Panc1 (cell line): ENCODE data around the gene ENHO. TPM values are rescaled to one million over a fixed set of nuclear protein-coding genes. Genes with fewer than 3 reads are reported as not detected.

Experiments used
- ATAC-seq: fragments of 200-7000 bp; cut with Tn5 transposase; 2 replicates; pipeline ENCODE4 v1.9.1; 2020; ENCODE audit warnings: mild to moderate bottlenecking, moderate library complexity
- BruUV-seq: library from RNA; stranded (reverse); fragments of 400-500 nt; replicated peaks from 2 replicates; lab custom pipeline; 2021; lab: Mats Ljungman, UMichigan
- CTCF ChIA-PET: fragments of 300-600 bp; sonication (Branson Sonifier 250); formaldehyde crosslinking; loops from one replicate; lab custom pipeline; 2022; ENCODE audit warnings: antibody characterized with exemption; lab: Charles Lee
- POLR2A ChIA-PET: fragments of 300-600 bp; sonication (Branson Sonifier 250); formaldehyde crosslinking; loops from one replicate; lab custom pipeline; 2022; ENCODE audit warnings: antibody characterized with exemption; lab: Charles Lee
- DNase-seq: peaks from one replicate; pipeline ENCODE4 v3.0.0-alpha.2; 2010; ENCODE audit warnings: low read depth, low spot score
- H3K27ac ChIP-seq: 2 replicates; pipeline ENCODE4 v1.5.1; 2011; ENCODE audit warnings: mild to moderate bottlenecking, low read length, inconsistent platforms
- H3K27me3 ChIP-seq: fragments of 200-500 bp; sonication (Bioruptor generic); 2 replicates; pipeline ENCODE4 v1.6.0; 2014; ENCODE audit warnings: low read length, inconsistent platforms; ENCODE audit not compliant: control insufficient read depth, insufficient read depth
- H3K36me3 ChIP-seq: fragments of 200-500 bp; sonication (Bioruptor generic); 2 replicates; pipeline ENCODE4 v1.5.1; 2014; ENCODE audit warnings: inconsistent platforms, mild to moderate bottlenecking, low read length, moderate library complexity; ENCODE audit not compliant: control insufficient read depth, insufficient read depth
- H3K4me1 ChIP-seq: 2 replicates; pipeline ENCODE4 v1.5.1; 2011; ENCODE audit warnings: inconsistent platforms, mild to moderate bottlenecking, low read length, moderate library complexity; ENCODE audit not compliant: control insufficient read depth, insufficient read depth
- H3K4me3 ChIP-seq, 2 experiments: 2 replicates each; pipeline ENCODE4 v1.5.1; 2011 to 2012; ENCODE audit warnings: low read depth in 2 of 2, low read length in 2 of 2, mild to moderate bottlenecking in 2 of 2, inconsistent platforms in 1 of 2, moderate library complexity in 1 of 2
- H3K9me3 ChIP-seq: fragments of 200-500 bp; sonication (Bioruptor generic); 2 replicates; pipeline ENCODE4 v1.5.1; 2014; ENCODE audit warnings: low read depth, mild to moderate bottlenecking, inconsistent platforms, low read length, moderate library complexity; ENCODE audit not compliant: control insufficient read depth, insufficient read depth
- POLR2AphosphoS5 ChIP-seq: IDR thresholded peaks from 2 replicates; pipeline ENCODE4 v1.6.1; 2012; ENCODE audit warnings: mild to moderate bottlenecking, low read depth, low read length, moderate library complexity
- SIN3A ChIP-seq: IDR thresholded peaks from 2 replicates; pipeline ENCODE4 v1.6.1; 2012; ENCODE audit warnings: low read depth, mild to moderate bottlenecking, low read length, moderate library complexity, borderline replicate concordance; ENCODE audit not compliant: insufficient read depth
- TCF7L2 ChIP-seq: IDR thresholded peaks from 2 replicates; pipeline ENCODE4 v1.6.1; 2011; ENCODE audit warnings: mild to moderate bottlenecking, low read depth, low read length, inconsistent platforms
- in situ Hi-C: cut with HindIII; loops from 2 replicates; pipeline ENCODE4 v1.10.0; 2016; ENCODE audit warnings: low sequenced_read_pairs, low pct_unique_long_range_greater_than_20kb
- intact Hi-C: fragments of 100-400 bp; cut with micrococcal nuclease; formaldehyde crosslinking; loops from one replicate; pipeline ENCODE4 v1.10.0; 2022; ENCODE audit not compliant: unreplicated experiment
- total RNA-seq: library from RNA; stranded (reverse); gene quantifications from one replicate; pipeline ENCODE4 v1.2.1, GENCODE V29; 2021; ENCODE audit not compliant: unreplicated experiment
- TF ChIP-seq, protein P1 (sequence below), 2 experiments: IDR thresholded peaks; 2 replicates each; pipeline ENCODE4 v1.6.1; 2011 to 2012; ENCODE audit warnings: low read depth in 2 of 2, control low read depth in 1 of 2, low read length in 1 of 2, mild to moderate bottlenecking in 1 of 2, moderate library complexity in 1 of 2; ENCODE audit not compliant: insufficient read depth in 1 of 2
- TF ChIP-seq, protein P2 (sequence below): fragments of 450-650 bp; IDR thresholded peaks from 2 replicates; pipeline ENCODE4 v1.5.1; 2017; ENCODE audit warnings: mild to moderate bottlenecking

The ENHO gene
- total RNA-seq, 1 experiment from 2014 or later = 7.2 TPM

DNA sequence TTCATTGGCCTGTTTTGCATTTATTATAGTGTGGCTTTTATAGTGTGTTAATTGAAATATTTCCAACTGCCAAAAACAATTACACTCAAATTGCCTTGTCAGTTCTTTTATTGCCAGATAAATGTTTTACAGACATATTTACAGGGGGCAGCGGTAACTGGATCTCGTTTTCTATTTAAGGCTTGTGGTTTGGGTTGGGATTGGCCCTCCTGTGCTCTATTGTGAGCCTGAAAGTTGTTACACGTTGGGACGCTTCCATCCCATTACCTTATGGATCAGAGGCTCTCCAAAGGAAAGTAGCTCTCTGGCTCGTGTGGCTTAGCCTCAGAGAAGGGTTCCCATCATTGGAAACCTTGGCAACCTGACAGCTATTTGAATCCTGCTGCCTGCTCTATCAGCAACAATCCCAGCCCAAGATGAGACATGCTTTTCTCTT is 43.3 kb downstream of the ENHO start:
- Histone ChIP-seq H3K36me3 (no peaks in the 10 kb centered on the region), H3K4me1 (no peaks in the 10 kb centered on the region), H3K4me3 (no peak overlapping the region), H3K27ac (no peak overlapping the region), H3K27me3 (no peaks in the 10 kb centered on the region; the same call in 1 of the 2 replicates), H3K9me3 (no peaks in the 10 kb centered on the region)
- BruUV-seq = no TSS peak
- intact Hi-C loops (no loop called here), in situ Hi-C loops (no loop called here)
- DNase-seq (no peak), ATAC-seq (no peak)
- TF ChIP-seq, protein P1, sequence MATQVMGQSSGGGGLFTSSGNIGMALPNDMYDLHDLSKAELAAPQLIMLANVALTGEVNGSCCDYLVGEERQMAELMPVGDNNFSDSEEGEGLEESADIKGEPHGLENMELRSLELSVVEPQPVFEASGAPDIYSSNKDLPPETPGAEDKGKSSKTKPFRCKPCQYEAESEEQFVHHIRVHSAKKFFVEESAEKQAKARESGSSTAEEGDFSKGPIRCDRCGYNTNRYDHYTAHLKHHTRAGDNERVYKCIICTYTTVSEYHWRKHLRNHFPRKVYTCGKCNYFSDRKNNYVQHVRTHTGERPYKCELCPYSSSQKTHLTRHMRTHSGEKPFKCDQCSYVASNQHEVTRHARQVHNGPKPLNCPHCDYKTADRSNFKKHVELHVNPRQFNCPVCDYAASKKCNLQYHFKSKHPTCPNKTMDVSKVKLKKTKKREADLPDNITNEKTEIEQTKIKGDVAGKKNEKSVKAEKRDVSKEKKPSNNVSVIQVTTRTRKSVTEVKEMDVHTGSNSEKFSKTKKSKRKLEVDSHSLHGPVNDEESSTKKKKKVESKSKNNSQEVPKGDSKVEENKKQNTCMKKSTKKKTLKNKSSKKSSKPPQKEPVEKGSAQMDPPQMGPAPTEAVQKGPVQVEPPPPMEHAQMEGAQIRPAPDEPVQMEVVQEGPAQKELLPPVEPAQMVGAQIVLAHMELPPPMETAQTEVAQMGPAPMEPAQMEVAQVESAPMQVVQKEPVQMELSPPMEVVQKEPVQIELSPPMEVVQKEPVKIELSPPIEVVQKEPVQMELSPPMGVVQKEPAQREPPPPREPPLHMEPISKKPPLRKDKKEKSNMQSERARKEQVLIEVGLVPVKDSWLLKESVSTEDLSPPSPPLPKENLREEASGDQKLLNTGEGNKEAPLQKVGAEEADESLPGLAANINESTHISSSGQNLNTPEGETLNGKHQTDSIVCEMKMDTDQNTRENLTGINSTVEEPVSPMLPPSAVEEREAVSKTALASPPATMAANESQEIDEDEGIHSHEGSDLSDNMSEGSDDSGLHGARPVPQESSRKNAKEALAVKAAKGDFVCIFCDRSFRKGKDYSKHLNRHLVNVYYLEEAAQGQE (IDR thresholded peaks at IDR 0.05; ENCODE audit: insufficient read depth in 1 of 2, low read depth in 2 of 2, low read length in 1 of 2) = no peak
- ChIA-PET POLR2A (interaction anchor here (0.6 kb wide), 1 partner anchor 17 kb away, joined by 3 read pairs; no protein-coding TSS in a partner anchor), CTCF (interaction anchor here (0.7 kb wide), 1 partner anchor 21 kb away, joined by 3 read pairs; no protein-coding TSS in a partner anchor)

DNA sequence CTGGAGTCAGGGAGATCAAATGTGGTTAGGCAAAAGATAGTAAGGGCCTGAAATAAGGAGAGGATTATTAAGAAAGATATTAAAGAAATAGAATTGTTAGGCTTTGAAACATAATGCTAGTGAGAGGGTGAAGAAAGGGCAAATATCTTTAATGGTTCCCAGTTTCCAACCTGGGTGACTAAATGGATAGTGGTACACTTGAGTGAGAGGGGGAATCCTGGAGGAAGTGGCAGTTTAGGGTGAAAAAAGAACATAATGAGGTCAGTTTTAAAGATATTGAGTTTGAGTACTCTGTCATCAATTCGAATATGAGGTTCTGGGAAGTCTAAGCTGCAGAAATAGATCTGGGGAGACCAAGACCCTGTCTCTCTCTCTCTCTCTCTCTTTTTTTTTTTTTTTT is 45.2 kb downstream of the ENHO start:
- ATAC-seq (no peak), DNase-seq (no peak)
- no peak for TF ChIP-seq TCF7L2
- TF ChIP-seq SIN3A = no peak
- TF ChIP-seq, protein P2, sequence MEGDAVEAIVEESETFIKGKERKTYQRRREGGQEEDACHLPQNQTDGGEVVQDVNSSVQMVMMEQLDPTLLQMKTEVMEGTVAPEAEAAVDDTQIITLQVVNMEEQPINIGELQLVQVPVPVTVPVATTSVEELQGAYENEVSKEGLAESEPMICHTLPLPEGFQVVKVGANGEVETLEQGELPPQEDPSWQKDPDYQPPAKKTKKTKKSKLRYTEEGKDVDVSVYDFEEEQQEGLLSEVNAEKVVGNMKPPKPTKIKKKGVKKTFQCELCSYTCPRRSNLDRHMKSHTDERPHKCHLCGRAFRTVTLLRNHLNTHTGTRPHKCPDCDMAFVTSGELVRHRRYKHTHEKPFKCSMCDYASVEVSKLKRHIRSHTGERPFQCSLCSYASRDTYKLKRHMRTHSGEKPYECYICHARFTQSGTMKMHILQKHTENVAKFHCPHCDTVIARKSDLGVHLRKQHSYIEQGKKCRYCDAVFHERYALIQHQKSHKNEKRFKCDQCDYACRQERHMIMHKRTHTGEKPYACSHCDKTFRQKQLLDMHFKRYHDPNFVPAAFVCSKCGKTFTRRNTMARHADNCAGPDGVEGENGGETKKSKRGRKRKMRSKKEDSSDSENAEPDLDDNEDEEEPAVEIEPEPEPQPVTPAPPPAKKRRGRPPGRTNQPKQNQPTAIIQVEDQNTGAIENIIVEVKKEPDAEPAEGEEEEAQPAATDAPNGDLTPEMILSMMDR = no peak
- TF ChIP-seq POLR2AphosphoS5 = no peak
- TF ChIP-seq, protein P1 (IDR thresholded peaks at IDR 0.05; ENCODE audit: insufficient read depth in 1 of 2, low read depth in 2 of 2, low read length in 1 of 2) = no peak
- no peak overlapping the region for H3K4me3 ChIP-seq
- no peaks in the 10 kb centered on the region for H3K9me3 ChIP-seq
- H3K27ac ChIP-seq = no peak overlapping the region
- no peaks in the 10 kb centered on the region for H3K4me1 ChIP-seq
- ChIA-PET POLR2A (no interaction called here), CTCF (interaction anchor here (1.0 kb wide), 1 partner anchor 64 kb away, joined by 4 read pairs; no protein-coding TSS in a partner anchor)
- H3K36me3 ChIP-seq = no peaks in the 10 kb centered on the region
- no TSS peak for BruUV-seq
- in situ Hi-C loops = no loop called here
- intact Hi-C loops = no loop called here
- H3K27me3 ChIP-seq = no peaks in the 10 kb centered on the region; the same call in 1 of the 2 replicates
